Loucy (cell line): ENCODE data around the gene FGGY.

Experiments
- CTCF ChIP-seq: fragments of 200-600 bp; sonication (generic); conservative IDR thresholded peaks from 2 replicates; pipeline ENCODE4 v1.5.1; 2014; ENCODE audit warnings: mild to moderate bottlenecking, antibody characterized with exemption, low read length
- EZH2phosphoT487 ChIP-seq: fragments of 200-600 bp; IDR thresholded peaks from 2 replicates; pipeline ENCODE4 v1.6.1; 2018; ENCODE audit warnings: antibody characterized with exemption, mild to moderate bottlenecking, moderate library complexity, borderline replicate concordance

DNA sequence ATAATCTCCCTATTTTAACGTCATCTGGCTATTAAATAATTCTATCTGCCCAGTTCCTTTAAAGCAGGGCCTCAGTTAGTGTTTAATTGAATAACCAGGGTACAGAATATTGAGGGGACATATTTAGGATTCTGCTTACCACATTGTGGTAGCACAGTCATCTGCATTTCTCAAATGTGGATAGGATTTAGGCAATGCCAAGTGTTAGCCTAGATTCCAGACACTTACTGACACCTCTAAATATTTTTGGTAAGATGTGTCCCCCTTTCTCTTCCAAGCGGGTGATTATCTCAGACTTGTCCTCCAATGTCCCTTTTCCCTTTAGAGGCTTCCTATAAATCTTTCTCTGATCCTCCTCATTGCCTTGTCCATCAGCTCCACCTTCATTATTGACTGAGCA, 357.1 kb downstream of the FGGY start:
- TF ChIP-seq CTCF, result no peak
- no peak for TF ChIP-seq EZH2phosphoT487
